Ammon's horn (tissue), 1 donor: ENCODE measurements around the gene GAPT.

Experiments
- DNase-seq: peaks from one replicate; pipeline ENCODE4 v3.0.0-alpha.2; 2016; ENCODE audit warnings: low spot score

GAPT gene

GRCh38 chr5:58462154-58462553 is 29.1 kb upstream of the GAPT start:
- no peak for DNase-seq

DNA sequence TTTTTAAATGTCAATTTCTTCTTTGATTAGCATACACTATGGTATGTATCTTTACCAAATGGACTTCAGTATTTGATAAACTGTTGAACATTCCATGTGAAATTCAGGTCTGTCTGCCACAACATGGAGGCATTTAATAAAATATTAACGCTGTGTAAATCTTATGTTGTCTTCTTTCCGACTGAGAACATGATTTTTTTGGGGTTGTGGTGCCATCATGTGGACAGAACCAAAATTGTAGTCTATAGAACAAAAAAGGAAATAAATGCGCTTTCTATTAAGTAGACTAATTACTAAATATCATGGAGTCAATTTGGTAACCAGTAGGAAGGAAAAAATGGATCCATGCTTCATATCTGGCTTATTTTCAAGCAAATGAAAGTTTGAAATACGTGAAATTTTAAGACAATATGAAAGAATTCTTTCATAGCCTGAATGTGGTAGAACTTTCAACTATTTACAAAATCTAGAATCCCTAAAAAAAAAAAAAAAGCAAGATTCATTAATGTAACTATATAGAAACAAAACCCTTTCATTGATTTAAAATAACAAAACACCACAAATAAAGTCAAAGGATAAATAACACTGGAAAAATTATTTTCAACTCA is 28.5 kb upstream of the GAPT start:
- peak; percentile 75 for DNase-seq

GRCh38 chr5:58466939-58467338 is 24.3 kb upstream of the GAPT start:
- DNase-seq, result no peak

- DNase-seq, result no peak
These were observed 21.3 kb upstream of the GAPT start for GRCh38 chr5:58469896-58470295.

- DNase-seq, result no peak
These were observed 15.8 kb upstream of the GAPT start for GRCh38 chr5:58475404-58475803.

GRCh38 chr5:58477760-58478376 is 13.4 kb upstream of the GAPT start:
- no peak for DNase-seq

GRCh38 chr5:58481066-58481676 is 10.1 kb upstream of the GAPT start:
- DNase-seq, result no peak

DNA sequence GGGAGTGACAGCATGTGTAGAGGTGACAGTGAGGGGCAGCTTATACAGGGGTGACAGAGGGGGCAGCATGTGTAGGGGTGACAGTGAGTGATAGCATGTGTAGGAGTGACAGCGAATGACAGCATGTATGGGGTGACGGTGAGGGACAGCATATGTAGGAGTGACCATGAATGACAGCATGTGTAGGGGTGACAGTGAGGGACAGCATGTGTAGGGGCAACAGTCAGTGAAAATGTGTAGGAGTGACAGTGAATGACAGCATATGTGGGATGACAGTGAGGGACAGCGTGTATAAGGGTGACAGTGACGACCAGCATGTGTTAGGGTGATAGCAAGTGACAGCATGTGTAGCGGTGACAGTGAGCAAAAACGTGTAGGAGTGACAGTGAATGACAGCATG is 9.4 kb upstream of the GAPT start:
- DNase-seq, result no peak

DNA sequence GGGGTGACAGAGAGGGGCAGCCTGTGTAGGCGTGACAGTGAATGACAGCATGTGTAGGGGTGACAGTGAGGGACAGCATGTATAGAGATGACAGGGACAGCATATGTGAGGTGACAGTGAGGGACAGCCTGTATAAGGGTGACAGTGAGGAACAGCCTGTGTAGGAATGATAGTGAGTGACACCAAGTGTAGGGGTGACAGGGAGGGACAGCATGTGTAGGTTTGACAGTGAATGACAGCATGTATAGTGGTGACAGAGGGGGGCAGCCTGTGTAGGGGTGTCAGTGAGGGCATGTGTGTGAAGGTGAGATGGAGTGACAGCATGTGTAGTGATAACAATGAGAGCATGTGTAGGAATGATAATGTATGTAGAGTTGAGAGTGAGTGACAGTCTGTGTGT is 8.7 kb upstream of the GAPT start:
- DNase-seq, result no peak

- DNase-seq, result no peak
These were observed 6.7 kb upstream of the GAPT start for GRCh38 chr5:58484505-58484904.

GRCh38 chr5:58486290-58486689 is 4.9 kb upstream of the GAPT start:
- DNase-seq, result no peak

- peak; percentile 7 for DNase-seq
These were observed 709 bp upstream of the GAPT start for GRCh38 chr5:58490402-58491050.

- no peak for DNase-seq
These were observed 1.9 kb downstream of the GAPT start for GRCh38 chr5:58493141-58493540.

GRCh38 chr5:58496488-58496887 is 5.3 kb downstream of the GAPT start:
- no peak for DNase-seq

- no peak for DNase-seq
These were observed 6.2 kb downstream of the GAPT start for GRCh38 chr5:58497386-58497785.

DNA sequence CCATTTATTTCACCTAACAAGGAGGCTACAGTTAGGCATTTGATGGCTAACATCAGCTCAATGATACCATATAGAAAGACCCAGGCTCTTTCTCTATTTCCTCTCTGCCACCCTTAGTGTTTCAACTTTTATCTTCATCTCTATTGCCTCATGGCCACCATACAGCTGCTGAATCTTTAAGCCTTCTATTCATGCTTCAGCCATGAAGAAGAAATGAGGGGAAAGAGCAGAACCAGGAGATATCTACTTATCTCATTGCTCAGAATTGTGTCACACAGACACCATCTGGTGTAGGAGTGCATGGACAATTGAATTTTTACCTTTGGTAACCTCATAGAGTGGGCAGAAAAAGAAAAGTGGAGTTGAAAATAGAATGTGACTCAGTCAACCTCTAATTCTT is 6.7 kb downstream of the GAPT start:
- DNase-seq, result no peak

- peak; percentile 59 for DNase-seq
These were observed 7.2 kb downstream of the GAPT start for GRCh38 chr5:58498340-58498942.

- no peak for DNase-seq
These were observed 8.0 kb downstream of the GAPT start for GRCh38 chr5:58499231-58499630.

- no peak for DNase-seq
These were observed 8.7 kb downstream of the GAPT start for GRCh38 chr5:58499941-58500340.

DNA sequence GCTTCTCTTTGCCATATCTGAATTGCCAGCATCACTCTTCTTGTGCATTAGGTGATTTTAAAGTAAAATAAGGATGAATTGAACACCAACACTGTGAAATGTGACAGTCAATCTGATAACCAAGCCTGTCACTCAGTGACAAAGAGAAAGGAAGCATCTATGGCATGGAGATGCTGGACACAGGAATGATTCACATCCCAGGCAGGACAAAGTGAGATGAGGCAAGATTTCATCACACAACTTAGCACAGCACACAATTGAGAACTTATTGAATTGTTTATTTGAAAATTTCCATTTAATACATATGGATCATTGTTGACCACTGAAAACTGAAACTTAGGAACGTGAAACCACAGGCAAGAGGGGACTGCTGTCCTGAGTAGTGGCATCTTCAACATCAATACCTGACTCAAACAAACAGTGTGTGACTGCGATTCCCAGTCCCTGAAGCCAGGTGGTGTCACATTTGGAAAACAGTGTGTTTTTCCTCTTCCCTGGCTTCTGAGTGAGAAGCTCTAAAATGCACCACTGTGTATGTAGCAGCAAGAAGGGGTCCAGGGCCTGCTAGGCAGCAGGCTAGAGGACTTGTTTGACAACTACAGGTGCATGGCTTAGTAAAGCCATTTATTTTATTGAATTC is 10.7 kb downstream of the GAPT start:
- DNase-seq, result no peak

DNA sequence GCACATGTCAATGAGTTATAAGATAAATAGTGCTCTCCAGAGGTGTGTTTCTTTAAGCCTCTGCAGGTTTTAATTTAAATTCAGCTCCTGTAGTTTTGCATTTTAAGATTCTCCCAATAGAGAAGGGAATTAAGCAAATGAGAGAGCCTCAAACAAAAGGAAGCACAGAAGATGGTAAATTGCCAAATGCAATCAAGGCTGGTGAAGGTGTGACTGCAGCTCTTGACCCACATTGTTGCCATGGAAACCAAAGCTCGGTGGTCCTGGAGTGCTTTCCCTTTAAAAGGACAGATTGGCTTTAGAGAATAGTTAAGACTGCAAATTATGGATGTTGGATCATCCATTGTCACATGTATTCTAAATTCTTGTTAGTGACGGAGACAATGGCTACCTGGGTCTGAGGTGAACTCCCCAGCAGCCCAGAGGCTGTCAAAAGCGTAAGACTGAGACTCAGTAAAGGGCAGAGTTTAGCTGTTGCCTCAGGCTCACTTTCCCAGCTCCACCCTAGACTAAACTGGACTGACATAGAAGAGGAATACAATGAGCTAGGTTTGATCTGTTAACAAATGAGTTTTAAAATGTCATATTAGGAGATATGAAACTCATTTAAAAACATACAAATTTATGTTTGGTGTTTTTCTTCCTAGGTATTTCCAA is 12.3 kb downstream of the GAPT start:
- no peak for DNase-seq

DNA sequence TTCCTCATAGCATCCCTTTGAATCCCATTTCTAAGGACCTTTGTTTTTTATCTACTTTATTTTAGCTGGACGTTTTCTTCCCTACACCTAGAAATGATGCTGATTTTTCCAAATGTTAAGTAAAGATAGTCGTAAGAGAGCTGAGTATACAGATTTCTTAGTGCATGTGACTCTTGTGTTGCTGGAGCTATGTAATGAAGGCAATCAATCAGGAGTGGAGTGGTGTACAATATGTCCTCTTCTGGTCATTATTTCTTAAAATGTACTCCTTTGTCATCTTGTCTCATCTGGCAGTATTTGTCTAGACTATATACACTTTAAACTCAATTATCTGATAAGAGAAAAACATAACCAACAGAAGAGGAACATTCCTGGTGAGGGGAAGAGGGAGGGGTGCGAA is 13.5 kb downstream of the GAPT start:
- DNase-seq, result no peak
